Measurements from ENCODE around the gene SPANXN2. TPM values are rescaled to one million over a fixed set of nuclear protein-coding genes. Genes with fewer than 3 reads are reported as not detected.
"Not testable (repeated sequence)": the region's sequence is repeated elsewhere in the genome, so short reads cannot be mapped to it uniquely, and the experiment has no call there.

The SPANXN2 gene
- not detected in 2 replicates for total RNA-seq
- total RNA-seq (2013), result not detected
- not detected in 2 replicates for polyA plus RNA-seq
- polyA minus RNA-seq, result not detected in 2 replicates

- H3K4me3 ChIP-seq (ENCODE audit: control extremely low read depth in 1 of 5, extremely low read depth in 1 of 5, insufficient read depth in 1 of 5, low read depth in 2 of 5, low read length in 4 of 5); H3K9me3 ChIP-seq (ENCODE audit: control extremely low read depth in 1 of 3, control insufficient read depth in 2 of 3, insufficient read depth in 1 of 3, low read length in 2 of 3); H3K79me2 ChIP-seq (ENCODE audit: control insufficient read depth, insufficient read depth, low read length); H3K27ac ChIP-seq (ENCODE audit: low read length in 2 of 2); H3K9me3 Mint-ChIP-seq (ENCODE audit: insufficient read depth); DNase-seq; CTCF ChIA-PET; H3K4me1 Mint-ChIP-seq; H3K27me3 ChIP-seq (replicated peaks in 1 of 4; ENCODE audit: control extremely low read depth in 1 of 4, control insufficient read depth in 3 of 4, insufficient read depth in 4 of 4, low read length in 3 of 4); POLR2A ChIA-PET; H3K27me3 Mint-ChIP-seq; H4K20me1 ChIP-seq (ENCODE audit: control insufficient read depth, insufficient read depth, low read length, poor library complexity, severe bottlenecking); H3K4me3 Mint-ChIP-seq; H3K4me2 ChIP-seq (replicated peaks; ENCODE audit: low read depth, low read length, poor library complexity, severe bottlenecking); ATAC-seq (ENCODE audit: low read depth); H3K27ac Mint-ChIP-seq; intact Hi-C loops (cut with micrococcal nuclease); H3K36me3 ChIP-seq (replicated peaks in 1 of 2; ENCODE audit: control extremely low read depth in 1 of 2, control insufficient read depth in 1 of 2, extremely low read depth in 1 of 2, insufficient read depth in 2 of 2, low read length in 1 of 2); H3K9ac ChIP-seq (ENCODE audit: low read length); H3K4me1 ChIP-seq (ENCODE audit: control insufficient read depth in 2 of 2, insufficient read depth in 2 of 2, low read length in 2 of 2); H2AFZ ChIP-seq (ENCODE audit: insufficient read depth, low read depth, low read length, poor library complexity, severe bottlenecking): not testable (repeated sequence)
- no CpG with 5 or more reads among the region's 2 CpGs for WGBS (ENCODE audit: insufficient coverage)
Measured at GRCh38 chrX:143720652-143721051, at the start of gene SPANXN2. Gene SPANXN2, minus strand, starts transcription at chrX:143720752. Its CDS starts 84 bp downstream, at chrX:143720668.

- no CpG with 5 or more reads among the region's 3 CpGs for WGBS (ENCODE audit: insufficient coverage)
- Mint-ChIP-seq H3K4me1 (no peaks in the 10 kb centered on the region), H3K4me3 (no peak overlapping the region), H3K27ac (no peak overlapping the region), H3K9me3 (ENCODE audit: insufficient read depth) (no peaks in the 10 kb centered on the region), H3K27me3 (no peaks in the 10 kb centered on the region)
- H3K27ac ChIP-seq (ENCODE audit: low read length in 2 of 2), result no peak overlapping the region
- no peaks in the 10 kb centered on the region for H3K4me1 ChIP-seq (ENCODE audit: control insufficient read depth in 2 of 2, insufficient read depth in 2 of 2, low read length in 2 of 2)
- ATAC-seq (ENCODE audit: low read depth), result no peak
- H3K4me3 ChIP-seq (ENCODE audit: control extremely low read depth in 1 of 5, extremely low read depth in 1 of 5, insufficient read depth in 1 of 5, low read depth in 2 of 5, low read length in 4 of 5), result no peak overlapping the region
- H4K20me1 ChIP-seq (ENCODE audit: control insufficient read depth, insufficient read depth, low read length, poor library complexity, severe bottlenecking), result no peaks in the 10 kb centered on the region
- H3K9me3 ChIP-seq (ENCODE audit: control extremely low read depth in 1 of 3, control insufficient read depth in 2 of 3, insufficient read depth in 1 of 3, low read length in 2 of 3), result no peaks in the 10 kb centered on the region
- H2AFZ ChIP-seq (ENCODE audit: insufficient read depth, low read depth, low read length, poor library complexity, severe bottlenecking), result no peak overlapping the region
- no peaks in the 10 kb centered on the region for H3K79me2 ChIP-seq (ENCODE audit: control insufficient read depth, insufficient read depth, low read length)
- no peak overlapping the region for H3K9ac ChIP-seq (ENCODE audit: low read length)
- no peak overlapping the region for H3K4me2 ChIP-seq (replicated peaks; ENCODE audit: low read depth, low read length, poor library complexity, severe bottlenecking)
- CTCF ChIA-PET, result no interaction called here
- no peaks in the 10 kb centered on the region for H3K36me3 ChIP-seq (replicated peaks in 1 of 2; ENCODE audit: control extremely low read depth in 1 of 2, control insufficient read depth in 1 of 2, extremely low read depth in 1 of 2, insufficient read depth in 2 of 2, low read length in 1 of 2)
- intact Hi-C loops (cut with micrococcal nuclease), result no loop called here
- TF ChIP-seq CTCF (IDR thresholded peaks at IDR 0.05) (no peak), EZH2 (IDR thresholded peaks at IDR 0.05; ENCODE audit: borderline replicate concordance, insufficient read depth, low read depth, low read length, poor library complexity, severe bottlenecking) (no peak)
- no peak for DNase-seq
- POLR2A ChIA-PET, result no interaction called here
- no peaks in the 10 kb centered on the region for H3K27me3 ChIP-seq (replicated peaks in 1 of 4; ENCODE audit: control extremely low read depth in 1 of 4, control insufficient read depth in 3 of 4, insufficient read depth in 4 of 4, low read length in 3 of 4)
Measured at GRCh38 chrX:143768976-143769375, 48.4 kb upstream of the SPANXN2 start.

- H3K27ac ChIP-seq (ENCODE audit: low read length in 2 of 2); H3K79me2 ChIP-seq (ENCODE audit: control insufficient read depth, insufficient read depth, low read length); H3K4me3 ChIP-seq (ENCODE audit: control extremely low read depth in 1 of 5, extremely low read depth in 1 of 5, insufficient read depth in 1 of 5, low read depth in 2 of 5, low read length in 4 of 5); H3K4me1 ChIP-seq (ENCODE audit: control insufficient read depth in 2 of 2, insufficient read depth in 2 of 2, low read length in 2 of 2); H3K4me3 Mint-ChIP-seq; H2AFZ ChIP-seq (ENCODE audit: insufficient read depth, low read depth, low read length, poor library complexity, severe bottlenecking); H3K27me3 Mint-ChIP-seq; H4K20me1 ChIP-seq (ENCODE audit: control insufficient read depth, insufficient read depth, low read length, poor library complexity, severe bottlenecking); DNase-seq; intact Hi-C loops (cut with micrococcal nuclease); H3K4me1 Mint-ChIP-seq; H3K9me3 ChIP-seq (ENCODE audit: control extremely low read depth in 1 of 3, control insufficient read depth in 2 of 3, insufficient read depth in 1 of 3, low read length in 2 of 3); CTCF ChIA-PET; H3K9ac ChIP-seq (ENCODE audit: low read length); H3K27ac Mint-ChIP-seq; ATAC-seq (ENCODE audit: low read depth); H3K27me3 ChIP-seq (replicated peaks in 1 of 4; ENCODE audit: control extremely low read depth in 1 of 4, control insufficient read depth in 3 of 4, insufficient read depth in 4 of 4, low read length in 3 of 4); POLR2A ChIA-PET; H3K9me3 Mint-ChIP-seq (ENCODE audit: insufficient read depth); H3K4me2 ChIP-seq (replicated peaks; ENCODE audit: low read depth, low read length, poor library complexity, severe bottlenecking); H3K36me3 ChIP-seq (replicated peaks in 1 of 2; ENCODE audit: control extremely low read depth in 1 of 2, control insufficient read depth in 1 of 2, extremely low read depth in 1 of 2, insufficient read depth in 2 of 2, low read length in 1 of 2): not testable (repeated sequence)
- WGBS (ENCODE audit: insufficient coverage), result 97% methylated on average over 6 of the region's 12 CpGs
Measured at GRCh38 chrX:143767789-143768188, 47.2 kb upstream of the SPANXN2 start.
